ENCODE data around the gene TPM4.

- TF ChIP-seq CTCF (conservative IDR thresholded peaks at IDR 0.05) (no peak), EZH2 (IDR thresholded peaks at IDR 0.05; ENCODE audit: low read depth) (no peak)
Observed at GRCh38 chr19:16061943-16062342, 14.4 kb upstream of the TPM4 start.

Measured in PC-9 (cell line).